HG03045 (cell line): ENCODE measurements around the gene ARF6.

Source experiments
- ATAC-seq: cut with Tn5 transposase; IDR thresholded peaks from one replicate; pipeline ENCODE4 v1.9.1; 2021; ENCODE audit warnings: mild to moderate bottlenecking, moderate library complexity; ENCODE audit not compliant: unreplicated experiment

The ARF6 gene

DNA sequence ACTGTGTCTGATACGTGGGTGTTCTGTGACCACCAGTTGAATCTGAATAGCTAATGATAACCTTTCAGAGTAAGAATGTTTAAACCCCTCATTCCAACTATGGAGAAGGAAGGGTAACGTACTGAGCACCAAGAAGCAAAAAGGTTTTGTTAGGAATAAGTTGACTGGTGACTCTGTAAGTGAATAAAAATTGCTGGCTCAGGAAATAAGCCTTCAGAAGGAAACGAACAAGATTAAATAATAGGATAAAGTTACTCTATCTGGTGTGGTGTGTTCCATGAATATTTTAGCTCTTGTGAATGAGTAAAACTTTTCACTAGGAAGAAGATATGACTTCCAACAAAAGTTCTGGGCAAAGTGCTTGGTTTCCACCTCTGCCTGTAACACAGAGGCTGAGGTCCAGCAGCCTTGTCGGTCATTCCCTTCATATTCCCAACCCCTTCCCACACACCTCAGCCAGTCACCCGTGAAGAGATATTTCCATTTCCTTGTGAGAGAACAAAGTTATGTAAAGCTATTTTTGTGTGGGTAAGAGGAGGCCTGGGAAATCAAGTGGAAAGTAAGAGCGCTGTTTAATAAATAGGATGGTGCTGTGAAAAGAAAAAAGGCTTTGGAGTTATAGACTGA is 47.1 kb downstream of the ARF6 start:
- no peak for ATAC-seq

DNA sequence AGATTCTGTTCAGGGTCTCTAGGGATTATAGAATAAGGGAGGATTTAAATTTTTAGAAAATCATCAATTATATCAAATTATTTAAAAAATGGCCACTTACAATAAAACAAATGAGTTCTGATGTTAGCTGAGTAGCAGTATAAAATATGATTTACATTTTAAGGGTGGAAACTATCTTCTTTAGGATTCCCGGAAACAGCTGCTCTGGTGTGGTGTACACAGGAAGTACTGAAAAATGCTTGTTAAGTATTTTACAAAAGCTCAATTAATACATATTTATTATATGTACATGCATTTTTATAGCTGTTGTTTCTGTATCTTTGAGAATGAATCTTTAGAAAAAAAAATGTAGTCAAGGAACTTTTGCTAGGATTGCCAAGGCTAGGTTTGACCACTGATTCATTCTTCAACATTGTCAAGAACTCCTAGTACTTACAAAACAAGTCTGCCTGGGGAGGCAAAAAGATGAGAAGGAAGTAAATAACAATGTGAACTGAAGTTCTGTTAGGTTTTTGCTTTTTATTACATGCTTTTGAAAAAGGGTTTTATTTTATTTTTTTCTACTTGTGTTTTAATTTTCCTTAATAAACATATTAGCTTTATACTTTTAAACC is 48.0 kb downstream of the ARF6 start:
- ATAC-seq: no peak

DNA sequence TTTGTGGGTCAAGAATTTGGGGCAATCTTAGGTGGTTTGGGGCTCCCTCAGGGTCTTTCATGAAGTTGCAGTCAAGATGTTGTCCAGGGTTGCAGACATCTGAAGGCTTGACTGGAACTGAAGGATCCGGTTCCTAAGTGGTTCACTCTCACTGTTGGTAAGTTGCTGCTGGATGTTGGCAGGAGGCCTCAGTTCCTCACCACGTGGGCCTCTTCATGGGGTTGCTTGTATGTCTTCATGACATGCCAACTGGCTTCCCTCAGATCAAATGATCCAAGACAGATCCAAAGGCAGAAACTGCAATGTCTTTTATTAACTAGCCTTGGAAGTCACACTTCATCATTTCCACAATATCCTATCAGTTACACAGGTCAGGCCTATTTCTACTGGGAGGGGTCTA is 49.2 kb downstream of the ARF6 start:
- ATAC-seq: no peak

DNA sequence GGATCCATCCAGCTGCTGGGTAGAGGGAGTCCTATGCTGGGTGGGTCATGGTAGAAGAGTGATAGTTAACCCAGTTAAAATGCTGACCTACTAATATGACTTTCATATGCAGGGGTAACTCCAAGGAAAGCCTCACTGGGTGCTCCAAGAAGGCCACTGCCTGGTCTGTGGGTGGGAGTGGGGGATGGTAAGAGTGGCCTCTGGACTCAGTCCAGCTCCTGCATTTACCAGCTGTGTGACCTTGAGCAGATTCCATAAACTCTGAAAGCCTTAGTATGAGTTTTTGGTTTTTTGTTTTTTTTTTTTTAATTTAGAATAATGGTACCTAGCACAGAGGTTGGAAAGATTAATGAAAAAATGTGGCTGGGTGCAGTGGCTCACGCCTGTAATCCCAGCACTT is 51.6 kb downstream of the ARF6 start:
- no peak for ATAC-seq

DNA sequence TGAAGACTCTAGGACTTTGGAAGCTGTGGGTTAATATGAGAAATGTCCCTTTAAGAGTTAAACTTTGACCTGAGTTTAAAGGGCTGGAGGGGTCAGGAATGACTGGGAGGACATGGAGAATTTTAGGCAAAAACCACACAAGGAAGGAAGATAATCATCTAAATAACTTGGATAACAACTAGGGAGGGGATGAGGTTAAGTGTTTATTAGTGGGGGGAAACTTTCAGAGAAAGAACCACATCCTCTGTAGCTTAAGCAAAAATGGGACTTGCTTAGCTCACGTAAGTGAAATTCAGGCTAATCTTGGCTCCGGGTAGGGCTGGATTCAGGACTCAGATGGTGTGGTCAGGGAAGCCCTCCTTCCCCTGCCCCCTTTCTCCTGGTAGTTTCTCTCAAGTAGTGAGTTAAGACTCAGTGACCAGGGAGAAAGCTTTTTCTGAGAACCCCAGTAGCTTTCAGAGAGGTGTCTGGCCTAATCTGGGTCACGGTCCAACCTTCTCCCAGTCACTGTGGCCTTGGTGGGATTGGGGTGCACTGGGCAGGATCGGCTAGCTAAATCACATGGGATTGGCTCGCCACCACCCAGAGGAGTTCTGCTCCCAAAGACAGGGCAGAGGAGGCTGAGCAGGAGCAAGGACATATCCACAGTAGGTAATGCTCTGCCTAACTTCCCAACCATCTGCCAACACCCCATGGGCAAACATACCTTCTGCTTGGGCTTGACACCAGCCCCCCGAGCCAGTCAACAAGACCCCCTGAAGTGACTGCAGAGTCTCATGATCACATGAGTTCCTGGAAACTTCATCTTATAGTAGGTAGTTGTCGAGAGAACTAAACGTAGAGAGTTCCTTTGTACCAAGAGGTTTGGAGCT is 52.8 kb downstream of the ARF6 start:
- no peak for ATAC-seq
